B cell (primary cell): ENCODE data around the gene ARHGAP23. TPM values are rescaled to one million over a fixed set of nuclear protein-coding genes. Genes with fewer than 3 reads are reported as not detected.
"Not testable (repeated sequence)": the region's sequence is repeated elsewhere in the genome, so short reads cannot be mapped to it uniquely, and the experiment has no call there.

Source experiments
- ATAC-seq: fragments of 200-7000 bp; cut with Tn5 transposase; one replicate; pipeline ENCODE4 v1.10.0; 2021; ENCODE audit warnings: low read depth, mild to moderate bottlenecking, moderate number of reproducible peaks, moderate library complexity
- CTCF ChIA-PET: fragments of 350-600 bp; sonication (Branson Sonifier 250); formaldehyde crosslinking; loops from one replicate; lab custom pipeline; 2021; ENCODE audit warnings: antibody characterized with exemption, inconsistent platforms; lab: Charles Lee
- POLR2A ChIA-PET: fragments of 350-600 bp; sonication (Branson Sonifier 250); formaldehyde crosslinking; loops from one replicate; lab custom pipeline; 2021; ENCODE audit warnings: antibody characterized with exemption; lab: Charles Lee
- DNase-seq: peaks from one replicate; pipeline ENCODE4 v3.0.0; 2013
- H2AFZ ChIP-seq: 2 replicates; pipeline ENCODE4 v1.6.1; 2012; ENCODE audit warnings: mild to moderate bottlenecking, low read depth, low read length; ENCODE audit not compliant: insufficient read depth, poor library complexity, severe bottlenecking
- H3K27ac ChIP-seq, 2 donors: 1 replicate in 1 of 2; 2 replicates in 1 of 2; pipeline ENCODE4 v1.5.1; 2012 to 2013; ENCODE audit warnings: low read length in 2 of 2, mild to moderate bottlenecking in 2 of 2, moderate library complexity in 1 of 2
- H3K27me3 ChIP-seq, 4 experiments: fragments of 200-600 bp in 1 of 4; sonication (generic) in 1 of 4; replicated peaks in 1 of 4; 1 replicate in 2 of 4; 2 replicates in 2 of 4; pipeline versions ENCODE4 v1.6.1 to v1.7.0; 2013 to 2016; ENCODE audit warnings: low read length in 3 of 4, mild to moderate bottlenecking in 2 of 4, mixed read lengths in 1 of 4, moderate library complexity in 1 of 4; ENCODE audit not compliant: insufficient read depth in 4 of 4, control insufficient read depth in 3 of 4; ENCODE audit errors: control extremely low read depth in 1 of 4
- H3K36me3 ChIP-seq, 2 experiments: replicated peaks in 1 of 2; 1 replicate in 1 of 2; 2 replicates in 1 of 2; pipeline versions ENCODE4 v1.6.1 to v1.7.1; 2013; ENCODE audit warnings: low read length in 1 of 2; ENCODE audit not compliant: insufficient read depth in 2 of 2, control insufficient read depth in 1 of 2; ENCODE audit errors: control extremely low read depth in 1 of 2, extremely low read depth in 1 of 2
- H3K4me1 ChIP-seq, 2 donors: fragments of 200-600 bp in 1 of 2; sonication (generic) in 1 of 2; 1 replicate in 1 of 2; 2 replicates in 1 of 2; pipeline versions ENCODE4 v1.5.1 to v1.6.1; 2013 to 2017; ENCODE audit warnings: low read length in 2 of 2; ENCODE audit not compliant: control insufficient read depth in 2 of 2, insufficient read depth in 2 of 2
- H3K4me2 ChIP-seq: replicated peaks from 2 replicates; pipeline ENCODE3; 2012; ENCODE audit warnings: mild to moderate bottlenecking, low read depth, low read length; ENCODE audit not compliant: poor library complexity, severe bottlenecking
- H3K4me3 ChIP-seq, 5 experiments: fragments of 200-600 bp in 1 of 5; sonication (generic) in 1 of 5; 1 replicate in 3 of 5; 2 replicates in 2 of 5; pipeline versions ENCODE4 v1.5.1 to v1.7.0; 2011 to 2016; ENCODE audit warnings: low read length in 4 of 5, mild to moderate bottlenecking in 4 of 5, low read depth in 2 of 5, control low read depth in 1 of 5, moderate library complexity in 1 of 5; ENCODE audit not compliant: insufficient read depth in 1 of 5; ENCODE audit errors: control extremely low read depth in 1 of 5, extremely low read depth in 1 of 5
- H3K79me2 ChIP-seq: fragments of 200-600 bp; sonication (generic); one replicate; pipeline ENCODE4 v1.6.0; 2016; ENCODE audit warnings: low read length; ENCODE audit not compliant: control insufficient read depth, insufficient read depth
- H3K9ac ChIP-seq: fragments of 200-600 bp; sonication (generic); 2 replicates; pipeline ENCODE4 v1.6.1; 2017; ENCODE audit warnings: mild to moderate bottlenecking, low read length, moderate library complexity
- H3K9me3 ChIP-seq, 3 donors: one replicate each; pipeline versions ENCODE4 v1.6.1 to v1.7.1; 2013; ENCODE audit warnings: low read length in 2 of 3; ENCODE audit not compliant: control insufficient read depth in 2 of 3, insufficient read depth in 1 of 3; ENCODE audit errors: control extremely low read depth in 1 of 3
- H4K20me1 ChIP-seq: 2 replicates; pipeline ENCODE4 v1.6.0; 2012; ENCODE audit warnings: mild to moderate bottlenecking, low read length; ENCODE audit not compliant: insufficient read depth, control insufficient read depth, poor library complexity, severe bottlenecking
- H3K27ac Mint-ChIP-seq: one replicate; pipeline ENCODE4 v1.8.0; 2021; ENCODE audit warnings: mixed read lengths
- H3K27me3 Mint-ChIP-seq: one replicate; pipeline ENCODE4 v1.8.0; 2021; ENCODE audit warnings: mixed read lengths
- H3K4me1 Mint-ChIP-seq: one replicate; pipeline ENCODE4 v1.8.0; 2021; ENCODE audit warnings: mixed read lengths
- H3K4me3 Mint-ChIP-seq: one replicate; pipeline ENCODE4 v1.8.0; 2021; ENCODE audit warnings: mixed read lengths
- H3K9me3 Mint-ChIP-seq: one replicate; pipeline ENCODE4 v1.8.0; 2022; ENCODE audit warnings: mixed read lengths; ENCODE audit not compliant: insufficient read depth
- whole genome bisulfite sequencing: methylation state at CpG from one replicate; pipeline ENCODE4 v1.1.5; 2013; ENCODE audit warnings: missing lambda C conversion rate; ENCODE audit not compliant: insufficient coverage; 5-methylcytosine and 5-hydroxymethylcytosine counted together
- intact Hi-C: fragments of 100-400 bp; cut with micrococcal nuclease; formaldehyde crosslinking; loops from one replicate; pipeline ENCODE4 v1.10.0; 2022
- polyA plus RNA-seq: library from polyadenylated mRNA; depleted of rRNA; stranded (reverse); fragments of >200 nt; gene quantifications from 2 replicates; pipeline ENCODE4 v1.2.3, GENCODE V29; 2012
- total RNA-seq, 2 donors: library from RNA; stranded (reverse); fragments of 120-200 nt in 1 of 2; gene quantifications; 1 replicate in 1 of 2; 2 replicates in 1 of 2; pipeline versions ENCODE4 v1.2.3 to v1.2.4, GENCODE V29; 2013 to 2022

The ARHGAP23 gene
- total and polyA plus RNA-seq, 2 donors (not counting 1 experiment from before 2014, with no cell fraction given): 0.07 to 0.12 TPM

- H3K27me3 Mint-ChIP-seq, H3K9ac ChIP-seq, H3K4me3 Mint-ChIP-seq, H2AFZ ChIP-seq, ATAC-seq, DNase-seq, H3K79me2 ChIP-seq, H3K27ac ChIP-seq, H3K4me1 Mint-ChIP-seq, H3K27me3 ChIP-seq, H3K4me1 ChIP-seq, H3K27ac Mint-ChIP-seq, H3K9me3 ChIP-seq, POLR2A ChIA-PET, H3K4me3 ChIP-seq, H4K20me1 ChIP-seq, H3K36me3 ChIP-seq, intact Hi-C loops, H3K4me2 ChIP-seq, H3K9me3 Mint-ChIP-seq, CTCF ChIA-PET: not testable (repeated sequence)
- 100% methylated on average over 2 of the region's 4 CpGs for WGBS
Observed at GRCh38 chr17:38478667-38479066, 50.4 kb downstream of the ARHGAP23 start.

- ChIA-PET POLR2A (interaction anchor here (0.5 kb wide), 1 partner anchor 253 kb away, joined by 9 read pairs; no protein-coding TSS in a partner anchor), CTCF (interaction anchor here (1.0 kb wide), 1 partner anchor 64 kb away, joined by 3 read pairs; no protein-coding TSS in a partner anchor)
- H3K27ac Mint-ChIP-seq, H3K9me3 Mint-ChIP-seq, H3K9ac ChIP-seq, H3K9me3 ChIP-seq, H2AFZ ChIP-seq, DNase-seq, H3K27me3 ChIP-seq, H3K79me2 ChIP-seq, H3K4me2 ChIP-seq, H4K20me1 ChIP-seq, H3K27ac ChIP-seq, intact Hi-C loops, H3K4me3 Mint-ChIP-seq, H3K4me3 ChIP-seq, H3K36me3 ChIP-seq, H3K27me3 Mint-ChIP-seq, ATAC-seq: not testable (repeated sequence)
- H3K4me1 Mint-ChIP-seq: peaks cover 19% of the 10 kb centered on the region
- peaks cover 0 to 11% of the 10 kb centered on the region in 2 donors for H3K4me1 ChIP-seq
- 84% methylated on average over 15 of the region's 19 CpGs for WGBS
Observed at GRCh38 chr17:38482039-38482699, 53.9 kb downstream of the ARHGAP23 start.

GRCh38 chr17:38482700-38483043, 54.4 kb downstream of the ARHGAP23 start:
- H4K20me1 ChIP-seq, POLR2A ChIA-PET, H3K4me3 Mint-ChIP-seq, H3K27ac Mint-ChIP-seq, DNase-seq, H3K27me3 Mint-ChIP-seq, H3K36me3 ChIP-seq, H2AFZ ChIP-seq, H3K9me3 ChIP-seq, intact Hi-C loops, H3K27ac ChIP-seq, H3K4me3 ChIP-seq, H3K4me2 ChIP-seq, H3K27me3 ChIP-seq, H3K9ac ChIP-seq, ATAC-seq, H3K79me2 ChIP-seq, H3K9me3 Mint-ChIP-seq: not testable (repeated sequence)
- 92% methylated on average over 5 of the region's 8 CpGs for WGBS
- peaks cover 0 to 11% of the 10 kb centered on the region in 2 donors for H3K4me1 ChIP-seq
- CTCF ChIA-PET: interaction anchor here (1.0 kb wide), 1 partner anchor 64 kb away, joined by 3 read pairs; no protein-coding TSS in a partner anchor
- H3K4me1 Mint-ChIP-seq: peaks cover 20% of the 10 kb centered on the region
